ENCODE data around the gene DXO.
A peak's percentile ranks its signal among the peaks of the same experiment; 100 is the strongest.

Gene DXO

GRCh38 chr6:31952140-31952805 lies 19.7 kb downstream of the DXO start:
- Histone ChIP-seq H3K9ac (ENCODE audit: low read length) (no peak overlapping the region), H3K27me3 (ENCODE audit: low read depth, low read length) (no peaks in the 10 kb centered on the region), H3K4me2 (ENCODE audit: low read length) (no peak overlapping the region), H4K20me1 (ENCODE audit: insufficient read depth, low read length) (no peaks in the 10 kb centered on the region), H3K9me3 (ENCODE audit: insufficient read depth, low read length) (no peaks in the 10 kb centered on the region), H3K36me3 (replicated peaks; ENCODE audit: low read depth, low read length) (peaks cover 4% of the 10 kb centered on the region), H3K4me1 (ENCODE audit: low read length) (no peaks in the 10 kb centered on the region), H3K4me3 (ENCODE audit: low read length) (no peak overlapping the region), H3K79me2 (ENCODE audit: low read length) (no peaks in the 10 kb centered on the region), H3K27ac (ENCODE audit: low read length) (no peak overlapping the region), H2AFZ (ENCODE audit: low read depth, low read length) (no peak overlapping the region)
- TF ChIP-seq CTCF (IDR thresholded peaks at IDR 0.05; ENCODE audit: low read depth, low read length) (peak; percentile 46), EZH2phosphoT487 (IDR thresholded peaks at IDR 0.05; ENCODE audit: low read depth) (no peak)

GRCh38 chr6:31949926-31950548 lies 21.9 kb downstream of the DXO start:
- Histone ChIP-seq H3K4me2 (ENCODE audit: low read length) (no peak overlapping the region), H3K9me3 (ENCODE audit: insufficient read depth, low read length) (no peaks in the 10 kb centered on the region), H2AFZ (ENCODE audit: low read depth, low read length) (no peak overlapping the region), H3K4me3 (ENCODE audit: low read length) (no peak overlapping the region), H3K27me3 (ENCODE audit: low read depth, low read length) (no peaks in the 10 kb centered on the region), H3K79me2 (ENCODE audit: low read length) (no peaks in the 10 kb centered on the region), H3K9ac (ENCODE audit: low read length) (no peak overlapping the region), H4K20me1 (ENCODE audit: insufficient read depth, low read length) (no peaks in the 10 kb centered on the region), H3K27ac (ENCODE audit: low read length) (no peak overlapping the region), H3K36me3 (replicated peaks; ENCODE audit: low read depth, low read length) (no peaks in the 10 kb centered on the region), H3K4me1 (ENCODE audit: low read length) (peaks cover 5% of the 10 kb centered on the region)
- TF ChIP-seq CTCF (IDR thresholded peaks at IDR 0.05; ENCODE audit: low read depth, low read length) (no peak), EZH2phosphoT487 (IDR thresholded peaks at IDR 0.05; ENCODE audit: low read depth) (no peak)

- no peak overlapping the region for H3K4me2 ChIP-seq (ENCODE audit: low read length)
These were observed 23.1 kb downstream of the DXO start for GRCh38 chr6:31948753-31949413.

More at GRCh38 chr6:31948753-31949413, 23.1 kb downstream of the DXO start:
- H3K4me3 ChIP-seq (ENCODE audit: low read length) = no peak overlapping the region
- H3K36me3 ChIP-seq (replicated peaks; ENCODE audit: low read depth, low read length) = no peaks in the 10 kb centered on the region
- no peak overlapping the region for H3K27ac ChIP-seq (ENCODE audit: low read length)
- TF ChIP-seq EZH2phosphoT487 (IDR thresholded peaks at IDR 0.05; ENCODE audit: low read depth) (no peak), CTCF (IDR thresholded peaks at IDR 0.05; ENCODE audit: low read depth, low read length) (no peak)
- H3K9me3 ChIP-seq (ENCODE audit: insufficient read depth, low read length) = no peaks in the 10 kb centered on the region
- H3K27me3 ChIP-seq (ENCODE audit: low read depth, low read length) = no peaks in the 10 kb centered on the region
- H4K20me1 ChIP-seq (ENCODE audit: insufficient read depth, low read length) = no peaks in the 10 kb centered on the region
- H2AFZ ChIP-seq (ENCODE audit: low read depth, low read length) = no peak overlapping the region
- H3K9ac ChIP-seq (ENCODE audit: low read length) = no peak overlapping the region
- H3K4me1 ChIP-seq (ENCODE audit: low read length) = peaks cover 5% of the 10 kb centered on the region
- no peaks in the 10 kb centered on the region for H3K79me2 ChIP-seq (ENCODE audit: low read length)
